ENCODE data around the gene RACK1. TPM values are rescaled to one million over a fixed set of nuclear protein-coding genes. Genes with fewer than 3 reads are reported as not detected.

Gene RACK1
- total RNA-seq = 1,000 to 10,000 TPM; 2,645 to 2,672 TPM

GRCh38 chr5:181243564-181244343, at the start of gene RACK1:
RACK1 (minus strand) TSS chr5:181243906; CDS start chr5:181243800, 106 bp downstream.

GRCh38 chr5:181260720-181261319, 17.1 kb upstream of the RACK1 start, which contains the start of gene TRIM52:
TRIM52 (minus strand) TSS chr5:181261143; CDS start chr5:181260813, 330 bp downstream.

GRCh38 chr5:181223058-181223728, 20.5 kb downstream of the RACK1 start, which contains the start of gene TRIM41:
TRIM41 (plus strand) TSS chr5:181223281; CDS start chr5:181224000, 719 bp downstream.

GRCh38 chr5:181204826-181205760, 38.6 kb downstream of the RACK1 start, which contains the start of gene TRIM7:
TRIM7 (minus strand) TSS chr5:181205196; CDS start chr5:181205110, 86 bp downstream.

Small RNA genes within 50 kb of the gene (microRNA-seq; reads per million reads assigned to microRNA genes)
- 1.0 reads per million for gene MIR4638 (ENCODE audit: borderline microRNAs expressed, borderline replicate concordance)

Other genes with a start within 250 kb of the RACK1 start
- gene BTNL9, start 203.6 kb downstream of the RACK1 start, total RNA-seq = not detected
- not detected for gene OR2V1, start 112.7 kb downstream of the RACK1 start, total RNA-seq
- not detected for gene OR2V2, start 96.3 kb downstream of the RACK1 start, total RNA-seq
- gene TRIM7, start 38.7 kb downstream of the RACK1 start, total RNA-seq = under 1 TPM; 0.48 to 0.88 TPM
- 10 to 100 TPM; 40.3 to 40.8 TPM for gene TRIM41, start 20.6 kb downstream of the RACK1 start, total RNA-seq
- 10 to 100 TPM; 33.5 to 34.2 TPM for gene TRIM52, start 17.2 kb upstream of the RACK1 start, total RNA-seq
- gene OR4F3, start 123.4 kb upstream of the RACK1 start, total RNA-seq = not detected